ENCODE data around the gene MED10.

MED10 gene

GRCh38 chr5:6398570-6399230 lies 20.4 kb upstream of the MED10 start:
- H3K9me3 ChIP-seq (ENCODE audit: insufficient read depth, low read depth, low read length) = no peaks in the 10 kb centered on the region
- no peak overlapping the region for H3K4me3 ChIP-seq (ENCODE audit: low read length)
- WGBS = 93% methylated on average over 14 of the region's 14 CpGs
- H3K9ac ChIP-seq (ENCODE audit: low read depth, low read length) = no peak overlapping the region
- H3K27ac ChIP-seq (ENCODE audit: low read depth, low read length) = no peak overlapping the region
- no peaks in the 10 kb centered on the region for H3K36me3 ChIP-seq (ENCODE audit: insufficient read depth, low read length)
- no peaks in the 10 kb centered on the region for H3K27me3 ChIP-seq (ENCODE audit: insufficient read depth, low read length)
- H3K4me1 ChIP-seq (ENCODE audit: insufficient read depth, low read length) = no peaks in the 10 kb centered on the region

DNA sequence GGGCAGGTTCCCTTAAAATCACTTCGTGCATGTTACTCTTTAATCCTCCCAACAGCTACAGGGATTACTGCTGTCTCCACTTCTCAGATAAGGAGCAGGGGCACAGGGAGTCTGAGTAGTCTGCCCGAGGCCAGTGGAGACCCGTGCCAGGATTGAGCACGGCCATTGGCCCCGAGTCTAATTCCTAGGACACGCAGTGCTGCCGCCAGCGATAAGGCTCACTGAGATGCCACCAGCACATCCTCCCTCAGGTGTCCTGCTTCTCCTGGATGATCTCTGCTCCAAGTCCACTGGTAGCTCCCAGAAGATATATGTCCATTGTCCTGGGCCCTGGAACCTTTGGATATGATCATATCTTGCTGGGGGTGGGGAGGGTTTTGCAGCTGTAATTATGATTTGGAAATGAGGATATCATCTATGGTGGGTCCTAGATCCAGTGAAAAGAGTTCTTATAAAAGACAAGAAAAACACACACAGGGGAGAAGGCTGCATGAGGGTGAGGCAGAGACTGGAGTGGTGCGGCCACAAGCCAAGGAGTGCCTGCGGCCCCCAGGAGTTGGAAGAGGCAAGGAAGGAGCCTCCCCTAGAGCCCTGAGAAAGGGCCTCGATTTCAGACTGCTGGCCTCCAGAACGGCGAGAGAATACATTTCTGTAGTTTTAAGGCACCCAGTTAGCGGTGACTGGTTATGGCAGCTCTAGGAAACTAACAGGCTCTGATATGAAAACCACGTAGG lies 19.4 kb upstream of the MED10 start:
- no peaks in the 10 kb centered on the region for H3K27me3 ChIP-seq (ENCODE audit: insufficient read depth, low read length)
- H3K36me3 ChIP-seq (ENCODE audit: insufficient read depth, low read length) = no peaks in the 10 kb centered on the region
- H3K27ac ChIP-seq (ENCODE audit: low read depth, low read length) = no peak overlapping the region
- WGBS = 92% methylated on average over 15 of the region's 15 CpGs
- no peaks in the 10 kb centered on the region for H3K4me1 ChIP-seq (ENCODE audit: insufficient read depth, low read length)
- no peaks in the 10 kb centered on the region for H3K9me3 ChIP-seq (ENCODE audit: insufficient read depth, low read depth, low read length)
- no peak overlapping the region for H3K4me3 ChIP-seq (ENCODE audit: low read length)
- H3K9ac ChIP-seq (ENCODE audit: low read depth, low read length) = no peak overlapping the region

DNA sequence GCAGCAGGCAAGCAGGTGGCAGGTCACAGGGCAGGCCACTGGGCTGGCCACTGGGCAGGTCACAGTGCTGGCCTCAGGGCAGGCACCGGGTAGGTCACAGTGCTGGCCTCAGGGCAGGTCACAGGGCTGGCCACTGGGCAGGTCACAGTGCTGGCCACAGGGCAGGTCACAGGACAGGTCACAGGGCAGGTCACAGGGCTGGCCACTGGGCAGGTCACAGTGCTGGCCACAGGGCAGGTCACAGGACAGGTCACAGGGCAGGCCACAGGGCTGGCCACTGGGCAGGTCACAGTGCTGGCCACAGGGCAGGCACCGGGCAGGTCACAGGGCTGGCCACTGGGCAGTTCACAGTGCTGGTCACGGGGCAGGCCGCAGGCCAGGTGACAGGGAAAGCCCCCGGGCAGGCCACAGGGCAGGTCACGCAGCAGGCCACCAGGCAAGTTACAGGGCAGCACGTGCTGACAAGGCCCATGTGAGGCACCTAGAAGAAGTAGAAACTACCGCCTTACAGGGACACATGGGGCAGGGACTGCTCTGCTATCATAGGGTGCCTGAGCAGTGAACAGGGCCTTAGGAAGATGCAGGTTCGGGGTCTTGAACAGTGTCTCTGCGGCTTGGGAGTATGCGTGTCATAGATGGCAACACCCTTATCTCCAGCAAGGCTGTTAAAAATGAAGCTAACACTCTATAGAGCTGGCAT lies 18.6 kb upstream of the MED10 start:
- H3K4me3 ChIP-seq (ENCODE audit: low read length) = no peak overlapping the region
- no peaks in the 10 kb centered on the region for H3K27me3 ChIP-seq (ENCODE audit: insufficient read depth, low read length)
- 92% methylated on average over 11 of the region's 11 CpGs for WGBS
- H3K4me1 ChIP-seq (ENCODE audit: insufficient read depth, low read length) = no peaks in the 10 kb centered on the region
- H3K36me3 ChIP-seq (ENCODE audit: insufficient read depth, low read length) = no peaks in the 10 kb centered on the region
- H3K27ac ChIP-seq (ENCODE audit: low read depth, low read length) = no peak overlapping the region
- no peaks in the 10 kb centered on the region for H3K9me3 ChIP-seq (ENCODE audit: insufficient read depth, low read depth, low read length)
- H3K9ac ChIP-seq (ENCODE audit: low read depth, low read length) = no peak overlapping the region

DNA sequence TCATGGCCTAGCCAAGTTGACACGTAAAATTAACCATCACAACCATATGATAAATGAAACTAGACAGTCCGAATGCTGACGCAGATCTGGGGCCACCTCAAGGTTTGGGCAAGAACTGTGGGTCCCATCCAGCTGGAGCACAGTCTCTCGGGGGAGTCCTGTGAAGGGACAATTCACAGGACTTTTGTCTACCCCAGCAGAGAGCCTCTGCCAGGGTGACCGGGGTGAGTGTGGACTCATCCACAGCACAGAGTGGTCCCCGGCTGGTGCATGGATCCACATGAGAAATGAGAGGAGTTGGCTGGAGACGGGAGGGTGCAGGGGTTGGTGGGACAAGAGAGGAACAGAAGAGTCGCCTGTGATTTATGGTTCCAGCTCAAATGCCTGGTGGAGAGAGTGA lies 17.7 kb upstream of the MED10 start:
- Histone ChIP-seq H3K9ac (ENCODE audit: low read depth, low read length) (no peak overlapping the region), H3K4me1 (ENCODE audit: insufficient read depth, low read length) (no peaks in the 10 kb centered on the region), H3K27ac (ENCODE audit: low read depth, low read length) (no peak overlapping the region), H3K27me3 (ENCODE audit: insufficient read depth, low read length) (no peaks in the 10 kb centered on the region), H3K36me3 (ENCODE audit: insufficient read depth, low read length) (no peaks in the 10 kb centered on the region), H3K9me3 (ENCODE audit: insufficient read depth, low read depth, low read length) (no peaks in the 10 kb centered on the region), H3K4me3 (ENCODE audit: low read length) (no peak overlapping the region)
- WGBS = 92% methylated on average over 8 of the region's 8 CpGs

- no peaks in the 10 kb centered on the region for H3K4me1 ChIP-seq (ENCODE audit: insufficient read depth, low read length)
These were observed 17.3 kb upstream of the MED10 start for GRCh38 chr5:6395621-6396020.

GRCh38 chr5:6395102-6395445 lies 16.7 kb upstream of the MED10 start:
- no peak overlapping the region for H3K27ac ChIP-seq (ENCODE audit: low read depth, low read length)
- WGBS = 80% methylated on average over 7 of the region's 7 CpGs
- H3K27me3 ChIP-seq (ENCODE audit: insufficient read depth, low read length) = no peaks in the 10 kb centered on the region

More at GRCh38 chr5:6395621-6396020, 17.3 kb upstream of the MED10 start:
- H3K27me3 ChIP-seq (ENCODE audit: insufficient read depth, low read length) = no peaks in the 10 kb centered on the region
- no peak overlapping the region for H3K9ac ChIP-seq (ENCODE audit: low read depth, low read length)
- H3K27ac ChIP-seq (ENCODE audit: low read depth, low read length) = no peak overlapping the region
- no peaks in the 10 kb centered on the region for H3K36me3 ChIP-seq (ENCODE audit: insufficient read depth, low read length)
- H3K9me3 ChIP-seq (ENCODE audit: insufficient read depth, low read depth, low read length) = no peaks in the 10 kb centered on the region
- no peak overlapping the region for H3K4me3 ChIP-seq (ENCODE audit: low read length)
- WGBS = 99% methylated on average over 3 of the region's 3 CpGs

DNA sequence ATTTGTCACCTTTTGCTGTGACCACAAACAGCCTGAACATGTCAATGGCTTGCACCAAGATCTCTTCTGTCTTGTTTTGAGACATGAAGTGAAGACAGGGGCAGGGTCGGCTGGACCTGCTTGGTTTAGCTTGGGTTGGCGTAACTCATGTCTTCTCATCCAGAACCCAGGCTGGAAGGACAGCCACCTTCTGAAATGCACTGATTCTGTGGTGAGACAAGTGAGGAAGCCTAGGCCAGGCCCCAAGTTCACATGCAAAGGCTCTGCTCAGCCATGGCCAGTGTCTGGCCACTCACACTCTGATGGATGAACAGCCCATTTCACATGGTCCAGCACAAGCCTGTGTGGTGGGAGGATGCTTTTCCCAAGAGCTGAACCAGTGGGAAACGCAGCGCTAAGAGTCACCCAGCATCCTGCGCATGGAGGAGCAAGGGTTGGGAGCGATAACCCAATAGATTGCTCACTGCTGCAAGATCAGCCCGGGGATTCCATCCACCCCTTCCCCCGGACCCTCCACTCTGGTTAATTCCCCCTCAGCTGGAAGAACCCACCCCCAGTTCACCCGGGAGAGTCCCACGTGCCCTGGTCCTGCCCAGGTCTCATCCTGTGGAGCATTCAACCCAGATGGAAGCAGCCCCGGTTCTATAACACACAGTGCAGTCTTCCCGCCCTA lies 16.2 kb upstream of the MED10 start:
- WGBS = 90% methylated on average over 12 of the region's 12 CpGs
- no peaks in the 10 kb centered on the region for H3K27me3 ChIP-seq (ENCODE audit: insufficient read depth, low read length)
- no peak overlapping the region for H3K4me3 ChIP-seq (ENCODE audit: low read length)
- no peak overlapping the region for H3K9ac ChIP-seq (ENCODE audit: low read depth, low read length)
- no peak overlapping the region for H3K27ac ChIP-seq (ENCODE audit: low read depth, low read length)
- H3K4me1 ChIP-seq (ENCODE audit: insufficient read depth, low read length) = no peaks in the 10 kb centered on the region
- no peaks in the 10 kb centered on the region for H3K9me3 ChIP-seq (ENCODE audit: insufficient read depth, low read depth, low read length)
- no peaks in the 10 kb centered on the region for H3K36me3 ChIP-seq (ENCODE audit: insufficient read depth, low read length)

More at GRCh38 chr5:6395102-6395445, 16.7 kb upstream of the MED10 start:
- Histone ChIP-seq H3K9me3 (ENCODE audit: insufficient read depth, low read depth, low read length) (no peaks in the 10 kb centered on the region), H3K36me3 (ENCODE audit: insufficient read depth, low read length) (no peaks in the 10 kb centered on the region), H3K4me3 (ENCODE audit: low read length) (no peak overlapping the region), H3K4me1 (ENCODE audit: insufficient read depth, low read length) (no peaks in the 10 kb centered on the region), H3K9ac (ENCODE audit: low read depth, low read length) (no peak overlapping the region)

GRCh38 chr5:6393596-6394194 lies 15.3 kb upstream of the MED10 start:
- Histone ChIP-seq H3K27ac (ENCODE audit: low read depth, low read length) (no peak overlapping the region), H3K9me3 (ENCODE audit: insufficient read depth, low read depth, low read length) (no peaks in the 10 kb centered on the region), H3K27me3 (ENCODE audit: insufficient read depth, low read length) (no peaks in the 10 kb centered on the region), H3K36me3 (ENCODE audit: insufficient read depth, low read length) (no peaks in the 10 kb centered on the region), H3K4me1 (ENCODE audit: insufficient read depth, low read length) (no peaks in the 10 kb centered on the region), H3K4me3 (ENCODE audit: low read length) (no peak overlapping the region), H3K9ac (ENCODE audit: low read depth, low read length) (no peak overlapping the region)
- 97% methylated on average over 2 of the region's 2 CpGs for WGBS

GRCh38 chr5:6392561-6392960 lies 14.2 kb upstream of the MED10 start:
- no peak overlapping the region for H3K27ac ChIP-seq (ENCODE audit: low read depth, low read length)
- 57% methylated on average over 2 of the region's 2 CpGs for WGBS
- no peaks in the 10 kb centered on the region for H3K36me3 ChIP-seq (ENCODE audit: insufficient read depth, low read length)
- H3K4me3 ChIP-seq (ENCODE audit: low read length) = no peak overlapping the region
- no peaks in the 10 kb centered on the region for H3K9me3 ChIP-seq (ENCODE audit: insufficient read depth, low read depth, low read length)
- no peak overlapping the region for H3K9ac ChIP-seq (ENCODE audit: low read depth, low read length)
- no peaks in the 10 kb centered on the region for H3K4me1 ChIP-seq (ENCODE audit: insufficient read depth, low read length)
- no peaks in the 10 kb centered on the region for H3K27me3 ChIP-seq (ENCODE audit: insufficient read depth, low read length)

- WGBS = 84% methylated on average over 4 of the region's 4 CpGs
- H3K4me3 ChIP-seq (ENCODE audit: low read length) = no peak overlapping the region
- no peaks in the 10 kb centered on the region for H3K27me3 ChIP-seq (ENCODE audit: insufficient read depth, low read length)
- H3K4me1 ChIP-seq (ENCODE audit: insufficient read depth, low read length) = no peaks in the 10 kb centered on the region
- no peaks in the 10 kb centered on the region for H3K36me3 ChIP-seq (ENCODE audit: insufficient read depth, low read length)
- H3K27ac ChIP-seq (ENCODE audit: low read depth, low read length) = no peak overlapping the region
- H3K9me3 ChIP-seq (ENCODE audit: insufficient read depth, low read depth, low read length) = no peaks in the 10 kb centered on the region
- H3K9ac ChIP-seq (ENCODE audit: low read depth, low read length) = no peak overlapping the region
These were observed 12.8 kb upstream of the MED10 start for GRCh38 chr5:6391151-6391550.

Measured in HUES64 (cell line).